ENCODE data around the gene LMNB1.
"Not testable (repeated sequence)": the region's sequence is repeated elsewhere in the genome, so short reads cannot be mapped to it uniquely, and the experiment has no call there.

Gene LMNB1

DNA sequence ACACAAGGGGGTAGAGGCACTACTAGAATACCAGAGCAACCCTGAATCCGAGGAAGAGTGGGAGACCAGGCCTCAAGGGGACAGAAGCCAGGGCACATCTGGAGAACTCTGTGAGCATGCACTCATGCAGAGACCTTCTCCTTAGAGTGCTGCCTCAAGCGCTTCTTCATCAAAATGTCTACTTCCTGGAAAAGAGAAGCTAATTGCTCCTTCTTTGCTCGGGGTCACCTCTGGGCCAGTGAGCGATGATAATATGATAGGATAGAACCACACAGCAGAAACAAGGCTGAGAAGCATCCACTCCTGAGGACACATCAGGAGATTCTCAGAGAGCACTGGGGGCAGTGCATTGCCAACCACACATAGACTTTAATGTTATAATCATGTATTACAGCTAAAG is 23.7 kb upstream of the LMNB1 start:
- Histone ChIP-seq H3K9ac (ENCODE audit: low read depth, low read length) (no peak overlapping the region), H3K36me3 (ENCODE audit: insufficient read depth, low read length) (no peaks in the 10 kb centered on the region), H3K4me1 (ENCODE audit: control insufficient read depth, insufficient read depth, low read length) (peaks cover 3% of the 10 kb centered on the region), H3K27me3 (ENCODE audit: control insufficient read depth, insufficient read depth, low read length) (no peaks in the 10 kb centered on the region), H3K4me3 (ENCODE audit: low read length) (no peak overlapping the region), H3K9me3 (replicated peaks; ENCODE audit: low read length) (no peaks in the 10 kb centered on the region), H3K4me2 (ENCODE audit: low read length) (no peak overlapping the region)

DNA sequence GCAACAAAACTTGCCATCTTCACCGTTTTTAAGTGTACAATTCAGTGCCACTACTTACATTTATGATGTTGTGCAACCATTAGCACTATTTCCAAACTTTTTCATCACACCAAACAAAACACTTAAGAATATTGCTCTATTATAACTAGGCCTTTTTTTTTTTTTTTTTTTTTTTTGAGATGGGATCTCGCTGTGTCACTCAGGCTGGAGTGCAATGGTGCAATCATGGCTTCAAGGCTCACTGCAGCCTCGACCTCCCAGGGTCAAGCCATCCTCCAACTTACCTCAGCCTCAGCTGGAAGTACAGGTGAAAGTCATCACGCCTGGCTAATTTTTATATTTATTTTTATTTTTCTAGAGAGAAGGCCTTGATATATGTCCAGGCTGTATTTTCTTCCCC is 22.3 kb upstream of the LMNB1 start:
- Histone ChIP-seq H3K9me3 (replicated peaks; ENCODE audit: low read length) (no peaks in the 10 kb centered on the region), H3K36me3 (ENCODE audit: insufficient read depth, low read length) (no peaks in the 10 kb centered on the region), H3K4me1 (ENCODE audit: control insufficient read depth, insufficient read depth, low read length) (no peaks in the 10 kb centered on the region), H3K9ac (ENCODE audit: low read depth, low read length) (no peak overlapping the region), H3K4me2 (ENCODE audit: low read length) (no peak overlapping the region), H3K4me3 (ENCODE audit: low read length) (no peak overlapping the region), H3K27me3 (ENCODE audit: control insufficient read depth, insufficient read depth, low read length) (no peaks in the 10 kb centered on the region)

DNA sequence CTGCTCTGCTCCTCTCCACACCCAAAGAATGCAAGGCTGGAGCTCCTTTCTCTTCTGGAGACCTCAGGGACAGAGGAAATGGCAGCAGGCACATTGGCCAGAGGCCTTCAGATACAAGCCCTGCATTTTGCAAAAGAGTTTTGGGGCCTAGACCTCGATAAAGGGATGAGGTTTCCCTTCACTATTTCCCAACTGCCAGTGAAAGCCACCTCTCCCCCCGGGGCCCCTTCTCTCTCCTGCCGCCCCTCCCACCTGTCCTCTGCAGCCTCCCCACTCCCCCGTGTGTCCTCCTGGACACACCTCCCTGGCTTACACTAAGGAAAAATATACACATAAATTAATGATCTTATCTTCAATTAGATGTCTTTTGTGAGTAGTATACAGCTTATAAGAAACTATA is 21.3 kb upstream of the LMNB1 start:
- H3K4me3 ChIP-seq (ENCODE audit: low read length): no peak overlapping the region

GRCh38 chr5:126757713-126758357 is 19.1 kb upstream of the LMNB1 start:
- no peak overlapping the region for H3K4me2 ChIP-seq (ENCODE audit: low read length)
- no peak overlapping the region for H3K4me3 ChIP-seq (ENCODE audit: low read length)
- H3K9ac ChIP-seq (ENCODE audit: low read depth, low read length): no peak overlapping the region
- no peaks in the 10 kb centered on the region for H3K4me1 ChIP-seq (ENCODE audit: control insufficient read depth, insufficient read depth, low read length)
- H3K27me3 ChIP-seq (ENCODE audit: control insufficient read depth, insufficient read depth, low read length): no peaks in the 10 kb centered on the region
- H3K36me3 ChIP-seq (ENCODE audit: insufficient read depth, low read length): no peaks in the 10 kb centered on the region
- H3K9me3 ChIP-seq (replicated peaks; ENCODE audit: low read length): no peaks in the 10 kb centered on the region

More for the DNA sequence above, 21.3 kb upstream of the LMNB1 start:
- Histone ChIP-seq H3K27me3 (ENCODE audit: control insufficient read depth, insufficient read depth, low read length) (no peaks in the 10 kb centered on the region), H3K9me3 (replicated peaks; ENCODE audit: low read length) (no peaks in the 10 kb centered on the region), H3K36me3 (ENCODE audit: insufficient read depth, low read length) (no peaks in the 10 kb centered on the region), H3K9ac (ENCODE audit: low read depth, low read length) (no peak overlapping the region), H3K4me1 (ENCODE audit: control insufficient read depth, insufficient read depth, low read length) (no peaks in the 10 kb centered on the region), H3K4me2 (ENCODE audit: low read length) (no peak overlapping the region)

DNA sequence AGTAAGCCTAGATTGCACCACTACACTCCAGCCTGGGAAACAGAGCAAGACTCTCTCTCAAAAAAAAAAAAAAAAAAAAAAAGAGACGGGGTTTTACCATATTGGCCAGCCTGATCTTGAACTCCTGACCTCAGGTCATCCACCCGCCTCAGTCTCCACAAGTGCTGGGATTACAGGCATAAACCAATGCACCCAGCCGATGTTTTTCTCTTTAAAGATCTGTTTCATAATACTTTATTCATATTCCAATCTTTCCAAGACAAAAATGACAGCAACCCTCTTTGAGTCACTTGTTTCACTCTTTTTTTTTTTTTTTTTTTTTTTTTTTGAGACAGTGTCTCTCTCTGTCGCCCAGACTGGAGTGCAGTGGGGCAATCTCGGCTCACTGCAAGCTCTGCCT is 13.6 kb upstream of the LMNB1 start:
- no peaks in the 10 kb centered on the region for H3K9me3 ChIP-seq (replicated peaks; ENCODE audit: low read length)
- no peaks in the 10 kb centered on the region for H3K27me3 ChIP-seq (ENCODE audit: control insufficient read depth, insufficient read depth, low read length)
- no peak overlapping the region for H3K4me3 ChIP-seq (ENCODE audit: low read length)
- H3K4me2 ChIP-seq (ENCODE audit: low read length): no peak overlapping the region
- H3K36me3 ChIP-seq (ENCODE audit: insufficient read depth, low read length): no peaks in the 10 kb centered on the region
- H3K4me1 ChIP-seq (ENCODE audit: control insufficient read depth, insufficient read depth, low read length): no peaks in the 10 kb centered on the region
- no peak overlapping the region for H3K9ac ChIP-seq (ENCODE audit: low read depth, low read length)

GRCh38 chr5:126769703-126770102 is 7.2 kb upstream of the LMNB1 start:
- H3K4me3 ChIP-seq (ENCODE audit: low read length): no peak overlapping the region
- H3K4me2 ChIP-seq (ENCODE audit: low read length): no peak overlapping the region
- H3K4me1 ChIP-seq (ENCODE audit: control insufficient read depth, insufficient read depth, low read length): no peaks in the 10 kb centered on the region
- H3K36me3 ChIP-seq (ENCODE audit: insufficient read depth, low read length): no peaks in the 10 kb centered on the region
- no peaks in the 10 kb centered on the region for H3K27me3 ChIP-seq (ENCODE audit: control insufficient read depth, insufficient read depth, low read length)
- H3K9me3 ChIP-seq (replicated peaks; ENCODE audit: low read length): no peaks in the 10 kb centered on the region
- no peak overlapping the region for H3K9ac ChIP-seq (ENCODE audit: low read depth, low read length)

- not testable (repeated sequence) for H3K9me3 ChIP-seq (replicated peaks; ENCODE audit: low read length); H3K36me3 ChIP-seq (ENCODE audit: insufficient read depth, low read length); H3K4me1 ChIP-seq (ENCODE audit: control insufficient read depth, insufficient read depth, low read length); H3K4me2 ChIP-seq (ENCODE audit: low read length); H3K9ac ChIP-seq (ENCODE audit: low read depth, low read length); H3K4me3 ChIP-seq (ENCODE audit: low read length); H3K27me3 ChIP-seq (ENCODE audit: control insufficient read depth, insufficient read depth, low read length)
These were observed 3.4 kb upstream of the LMNB1 start for GRCh38 chr5:126773536-126773935.

- not testable (repeated sequence) for H3K4me3 ChIP-seq (ENCODE audit: low read length); H3K4me2 ChIP-seq (ENCODE audit: low read length); H3K36me3 ChIP-seq (ENCODE audit: insufficient read depth, low read length); H3K9me3 ChIP-seq (replicated peaks; ENCODE audit: low read length); H3K9ac ChIP-seq (ENCODE audit: low read depth, low read length); H3K27me3 ChIP-seq (ENCODE audit: control insufficient read depth, insufficient read depth, low read length)
- peaks cover 10% of the 10 kb centered on the region for H3K4me1 ChIP-seq (ENCODE audit: control insufficient read depth, insufficient read depth, low read length)
These were observed 2.3 kb upstream of the LMNB1 start for GRCh38 chr5:126774595-126774994.

- H3K9me3 ChIP-seq (replicated peaks; ENCODE audit: low read length): no peaks in the 10 kb centered on the region
These were observed 480 bp downstream of the LMNB1 start for GRCh38 chr5:126777257-126777974.

GRCh38 chr5:126777975-126778674 is 1.2 kb downstream of the LMNB1 start:
- H3K27me3 ChIP-seq (ENCODE audit: control insufficient read depth, insufficient read depth, low read length): no peaks in the 10 kb centered on the region
- peak overlapping the region; percentile 94 for H3K4me2 ChIP-seq (ENCODE audit: low read length)
- peak overlapping the region; percentile 77 for H3K4me3 ChIP-seq (ENCODE audit: low read length)
- H3K9me3 ChIP-seq (replicated peaks; ENCODE audit: low read length): no peaks in the 10 kb centered on the region
- H3K36me3 ChIP-seq (ENCODE audit: insufficient read depth, low read length): no peaks in the 10 kb centered on the region
- H3K9ac ChIP-seq (ENCODE audit: low read depth, low read length): peak overlapping the region; percentile 93
- H3K4me1 ChIP-seq (ENCODE audit: control insufficient read depth, insufficient read depth, low read length): peaks cover 13% of the 10 kb centered on the region

More at GRCh38 chr5:126777257-126777974, 480 bp downstream of the LMNB1 start:
- Histone ChIP-seq H3K4me2 (ENCODE audit: low read length) (peak overlapping the region; percentile 94), H3K4me3 (ENCODE audit: low read length) (peak overlapping the region; percentile 77), H3K36me3 (ENCODE audit: insufficient read depth, low read length) (no peaks in the 10 kb centered on the region), H3K9ac (ENCODE audit: low read depth, low read length) (peak overlapping the region; percentile 93), H3K4me1 (ENCODE audit: control insufficient read depth, insufficient read depth, low read length) (peaks cover 13% of the 10 kb centered on the region), H3K27me3 (ENCODE audit: control insufficient read depth, insufficient read depth, low read length) (no peaks in the 10 kb centered on the region)

DNA sequence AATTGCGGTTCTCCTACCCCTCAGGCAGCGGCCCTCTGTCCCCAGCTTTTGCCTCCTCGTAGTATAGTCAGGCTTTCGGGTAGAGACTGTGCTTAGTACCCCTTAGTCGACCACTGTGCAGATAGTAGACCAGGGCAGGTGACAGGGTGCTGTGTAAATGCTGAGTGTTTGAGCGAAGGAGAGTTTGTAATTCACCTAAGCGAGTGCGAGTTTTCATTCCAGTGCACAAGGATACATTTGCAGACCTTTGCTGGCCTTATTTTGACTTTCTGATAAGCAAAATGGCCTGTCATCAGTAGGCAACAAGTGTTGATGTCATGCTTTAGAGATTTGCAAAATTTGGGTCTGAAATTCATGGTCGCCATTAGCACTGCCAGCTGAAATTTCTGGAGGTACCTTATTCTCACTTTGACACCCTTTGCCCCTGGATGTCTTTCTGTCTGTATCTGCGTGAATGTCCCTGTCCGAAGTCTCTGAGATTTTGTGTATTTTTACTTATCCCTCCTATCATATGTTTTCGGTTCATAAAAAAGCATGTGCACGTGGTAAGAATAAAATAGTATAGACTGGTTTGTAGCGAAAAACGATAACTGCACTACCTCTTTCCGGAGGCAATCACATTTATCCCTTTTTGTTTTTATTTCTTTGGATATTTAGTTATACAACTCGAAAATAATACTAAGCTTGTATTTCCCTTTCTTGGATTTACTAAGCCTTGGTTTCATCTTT is 1.9 kb downstream of the LMNB1 start:
- Histone ChIP-seq H3K9ac (ENCODE audit: low read depth, low read length) (peak overlapping the region; percentile 93), H3K27me3 (ENCODE audit: control insufficient read depth, insufficient read depth, low read length) (no peaks in the 10 kb centered on the region), H3K36me3 (ENCODE audit: insufficient read depth, low read length) (no peaks in the 10 kb centered on the region), H3K4me1 (ENCODE audit: control insufficient read depth, insufficient read depth, low read length) (peaks cover 13% of the 10 kb centered on the region), H3K4me2 (ENCODE audit: low read length) (peak overlapping the region; percentile 94), H3K4me3 (ENCODE audit: low read length) (peak overlapping the region; percentile 77), H3K9me3 (replicated peaks; ENCODE audit: low read length) (no peaks in the 10 kb centered on the region)

Measured in skeletal muscle satellite cell (primary cell).